GM11168 (cell line): Measurements from ENCODE around the gene VWC2L.

Experiments used
- in situ Hi-C: fragments of 300-500 bp; cut with MboI; formaldehyde crosslinking; loops from one replicate; pipeline ENCODE4 v1.12.0; 2022; ENCODE audit warnings: low sequenced_read_pairs; ENCODE audit not compliant: unreplicated experiment

Gene VWC2L

GRCh38 chr2:214465363-214466146 is 54.7 kb downstream of the VWC2L start:
- in situ Hi-C loops: no loop called here

- in situ Hi-C loops: no loop called here
Observed at GRCh38 chr2:214469728-214470127, 58.9 kb downstream of the VWC2L start.

DNA sequence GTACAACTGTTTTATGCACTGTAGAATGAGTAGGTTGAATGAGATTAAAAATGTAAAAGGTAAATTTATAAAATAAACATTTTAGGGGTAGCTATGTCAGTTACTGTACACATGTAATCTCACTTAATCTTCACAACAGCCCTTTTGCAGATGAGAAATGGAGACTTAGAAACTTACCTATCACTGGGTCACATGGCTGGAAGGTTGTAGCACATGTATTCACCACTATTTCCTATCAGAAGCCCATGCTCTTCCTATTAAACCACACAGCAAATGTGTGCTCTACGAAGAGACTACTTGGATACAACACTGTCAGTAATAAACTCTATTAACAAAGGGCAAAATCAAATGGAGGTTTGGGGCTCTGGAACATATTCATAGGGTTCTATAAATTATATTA is 60.5 kb downstream of the VWC2L start:
- in situ Hi-C loops: no loop called here

DNA sequence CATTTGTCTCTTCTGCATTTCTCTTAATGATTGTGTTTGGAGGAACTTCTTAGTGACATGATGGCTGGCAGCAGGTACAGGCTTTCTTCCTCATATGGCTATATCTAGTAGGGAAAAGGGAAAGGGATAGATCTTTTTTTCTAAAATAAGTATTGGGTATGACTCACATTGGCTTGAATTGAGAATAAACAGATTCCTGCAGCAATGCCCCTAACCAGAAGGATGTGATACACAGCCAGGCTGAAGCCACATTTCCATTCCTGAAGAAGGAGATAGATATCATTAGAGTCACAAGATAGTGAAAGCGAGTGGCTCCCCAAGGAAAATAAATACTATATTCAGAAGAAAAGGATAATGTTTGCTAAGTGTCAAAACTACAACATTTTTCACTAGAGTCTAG is 61.1 kb downstream of the VWC2L start:
- in situ Hi-C loops: no loop called here

DNA sequence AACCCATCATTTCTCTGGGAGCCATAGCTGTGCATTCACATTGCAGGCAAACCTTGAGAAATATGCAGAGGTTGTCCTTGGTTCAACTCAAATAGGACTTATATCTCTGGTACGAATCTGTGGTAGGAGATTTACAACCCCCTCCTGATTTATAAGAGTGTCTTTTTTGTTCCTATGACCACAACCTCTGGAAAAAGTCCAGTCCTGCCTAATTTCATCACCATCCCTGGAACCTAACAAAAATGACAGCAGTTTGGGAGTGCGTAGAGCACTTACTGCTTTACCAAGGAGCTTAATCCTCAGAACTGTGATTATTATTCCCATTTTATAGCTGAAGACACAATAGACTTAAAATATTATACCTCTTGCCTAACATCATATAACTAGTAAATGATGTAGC is 66.5 kb downstream of the VWC2L start:
- in situ Hi-C loops: no loop called here

DNA sequence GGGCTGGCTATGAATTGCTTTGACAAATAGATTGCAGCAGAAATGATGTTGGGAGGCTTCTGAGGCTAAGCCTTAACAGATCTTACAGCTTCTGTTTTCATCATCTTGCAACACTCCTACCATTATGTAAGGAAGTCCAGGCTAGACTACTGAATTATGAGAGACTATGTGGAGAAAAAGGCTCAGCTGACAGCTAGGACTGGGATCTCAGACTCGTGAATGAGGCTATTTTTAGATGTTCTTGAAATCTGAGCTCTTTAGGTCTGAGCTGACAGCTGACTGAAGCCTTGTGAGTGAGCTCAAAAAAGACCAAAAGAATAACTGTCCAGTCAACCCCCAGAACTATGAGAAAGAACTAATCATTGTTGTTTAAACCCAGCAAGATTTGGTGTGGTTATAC is 70.3 kb downstream of the VWC2L start:
- in situ Hi-C loops: no loop called here

GRCh38 chr2:214482728-214483127 is 71.9 kb downstream of the VWC2L start:
- in situ Hi-C loops: no loop called here

DNA sequence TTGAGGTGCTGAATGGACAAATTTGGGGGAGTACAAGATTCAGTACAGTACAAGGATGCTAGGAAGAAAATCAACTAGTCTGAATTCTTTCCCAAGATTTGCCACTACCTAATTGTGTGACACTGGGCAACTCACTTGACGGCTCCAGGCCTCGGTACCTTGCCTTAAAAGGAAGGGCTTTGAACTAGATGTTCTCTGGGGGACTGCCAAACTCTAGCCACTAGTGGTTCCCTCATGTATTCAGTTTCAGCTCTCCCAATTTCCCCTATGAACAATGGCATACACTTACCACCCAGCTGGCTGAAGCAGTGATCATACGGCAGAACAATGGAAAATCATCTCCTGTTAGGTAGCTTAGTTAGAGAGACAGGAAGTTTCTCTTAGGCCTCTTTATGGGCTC is 73.4 kb downstream of the VWC2L start:
- in situ Hi-C loops: no loop called here

DNA sequence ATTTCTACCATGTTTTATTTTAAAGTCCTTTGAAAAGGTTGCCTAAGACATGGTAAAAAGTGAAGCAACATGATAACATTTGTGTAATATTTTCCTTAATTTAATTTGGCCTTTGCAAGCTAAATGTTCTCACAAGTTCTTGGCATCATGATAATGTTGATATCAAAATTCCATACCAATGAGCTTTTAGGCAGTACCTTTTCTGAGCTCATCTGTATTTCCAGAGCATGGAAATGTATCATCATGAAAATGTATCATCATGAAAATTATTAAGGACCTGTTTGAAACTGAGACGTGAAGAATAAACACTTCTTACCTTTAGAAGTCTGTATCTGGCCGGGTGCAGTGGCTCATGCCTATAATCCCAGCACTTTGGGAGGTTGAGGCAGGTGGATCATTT is 73.8 kb downstream of the VWC2L start:
- in situ Hi-C loops: no loop called here

DNA sequence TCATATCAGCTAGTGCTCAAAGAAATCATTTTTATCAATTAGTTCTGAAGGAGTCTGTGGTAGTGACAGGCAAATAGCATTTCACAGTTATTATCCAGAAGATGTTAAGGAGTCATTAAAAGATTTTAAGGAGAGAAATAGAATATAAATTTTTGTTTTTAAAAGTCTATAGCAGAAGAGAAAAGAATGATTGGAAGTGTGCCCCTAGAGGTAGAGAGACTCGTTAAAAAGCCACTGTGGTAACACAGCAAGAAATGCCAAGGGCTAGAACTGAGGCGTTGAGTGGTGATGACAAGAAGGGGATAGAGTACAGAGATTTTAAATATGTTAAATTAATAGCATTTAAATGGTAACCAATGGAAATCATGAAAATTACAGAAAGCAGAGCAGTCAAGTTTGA is 78.3 kb downstream of the VWC2L start:
- in situ Hi-C loops: no loop called here

DNA sequence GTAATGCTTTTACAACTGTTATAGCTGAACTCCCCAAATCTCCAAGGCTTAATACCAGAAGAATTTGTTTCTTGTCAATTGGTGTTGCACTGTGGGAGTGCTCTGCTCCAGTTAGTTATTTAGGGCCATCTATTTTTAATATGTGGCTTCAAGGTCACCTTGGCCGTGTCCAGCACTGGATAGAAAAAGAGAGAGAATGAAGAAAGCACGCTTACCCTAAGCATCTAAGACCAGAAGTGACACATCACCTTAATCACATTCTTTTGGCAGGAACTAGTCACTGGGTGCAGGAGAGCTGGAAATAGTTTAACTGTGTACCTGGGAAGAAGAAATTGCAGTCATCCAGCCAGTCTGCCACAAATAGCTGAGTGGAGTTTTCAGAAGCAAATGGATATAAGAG is 78.8 kb downstream of the VWC2L start:
- in situ Hi-C loops: loop anchor here (10.0 kb wide), 1 partner anchor 995 kb away; no protein-coding TSS in a partner anchor

GRCh38 chr2:214492152-214492551 is 81.3 kb downstream of the VWC2L start:
- in situ Hi-C loops: loop anchor here (10.0 kb wide), 1 partner anchor 993 kb away; no protein-coding TSS in a partner anchor

- in situ Hi-C loops: loop anchor here (10.0 kb wide), 1 partner anchor 992 kb away; no protein-coding TSS in a partner anchor
Observed at GRCh38 chr2:214492608-214493007, 81.8 kb downstream of the VWC2L start.

GRCh38 chr2:214497489-214497888 is 86.6 kb downstream of the VWC2L start:
- in situ Hi-C loops: loop anchor here (10.0 kb wide), 1 partner anchor 987 kb away; no protein-coding TSS in a partner anchor

DNA sequence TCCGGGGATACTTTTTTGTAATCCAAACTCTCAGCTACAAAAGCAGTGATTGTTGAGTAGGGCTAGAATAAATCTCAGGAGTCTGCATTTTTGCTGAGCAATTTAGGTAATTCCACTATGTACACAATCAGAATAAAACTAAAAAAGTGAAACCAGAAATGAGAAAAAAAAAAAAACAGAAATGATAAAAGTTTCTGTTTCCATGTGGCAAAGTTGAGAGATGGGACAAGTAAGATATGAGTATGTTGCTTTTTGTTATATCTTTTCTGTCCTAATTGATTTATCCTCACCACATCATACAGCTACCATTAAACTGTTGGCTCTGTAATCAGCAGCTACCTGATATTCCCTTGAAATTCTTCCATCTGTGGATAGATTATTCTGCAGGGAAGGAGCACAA is 92.7 kb downstream of the VWC2L start:
- in situ Hi-C loops: no loop called here

- in situ Hi-C loops: no loop called here
Observed at GRCh38 chr2:214504599-214505376, 93.9 kb downstream of the VWC2L start.

DNA sequence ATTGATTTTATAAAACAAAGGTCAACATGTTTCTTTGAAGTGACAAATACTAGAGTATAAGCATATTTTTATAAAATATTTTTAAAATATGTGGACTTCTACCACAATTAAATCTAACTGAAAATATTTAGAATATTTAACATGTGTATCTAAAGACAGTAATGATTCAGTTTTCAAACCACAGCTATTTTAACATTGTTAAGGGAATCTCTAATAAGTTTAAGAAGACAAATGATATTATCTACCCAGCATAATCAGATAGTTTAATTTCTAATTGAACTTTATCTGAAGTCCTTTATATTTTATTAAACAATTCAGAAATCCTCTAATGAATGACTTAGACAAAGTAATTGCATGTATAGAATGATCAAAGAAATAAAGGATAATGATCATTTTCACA is 96.2 kb downstream of the VWC2L start:
- in situ Hi-C loops: no loop called here

GRCh38 chr2:214514704-214515103 is 103.8 kb downstream of the VWC2L start:
- in situ Hi-C loops: no loop called here

GRCh38 chr2:214515111-214515510 is 104.3 kb downstream of the VWC2L start:
- in situ Hi-C loops: no loop called here

DNA sequence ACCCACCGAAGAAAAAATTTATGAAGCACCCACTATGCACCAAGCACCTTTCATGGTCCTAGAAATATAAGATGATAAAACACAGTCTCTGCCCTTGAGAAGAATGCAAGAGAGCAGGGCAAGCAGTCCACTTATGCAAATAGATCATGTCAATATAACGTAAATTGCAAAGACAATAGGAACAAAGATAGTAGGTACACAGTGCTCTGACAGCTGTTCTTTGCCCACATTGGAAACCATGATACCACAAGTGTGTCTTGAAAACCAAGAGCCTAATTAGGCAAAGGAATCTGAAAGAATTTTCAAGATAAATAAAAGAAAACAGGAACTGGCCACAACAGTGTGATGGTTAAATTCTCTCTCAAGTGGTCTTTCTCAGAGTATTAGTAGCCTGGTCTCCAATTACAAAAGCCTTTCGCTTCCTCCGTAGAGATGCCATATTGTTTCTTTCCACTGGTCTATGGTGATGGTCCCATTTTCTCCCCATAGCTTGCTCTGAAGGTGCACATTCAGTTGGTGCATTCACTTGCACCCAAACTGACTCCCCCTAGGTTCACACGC is 108.5 kb downstream of the VWC2L start:
- in situ Hi-C loops: no loop called here

DNA sequence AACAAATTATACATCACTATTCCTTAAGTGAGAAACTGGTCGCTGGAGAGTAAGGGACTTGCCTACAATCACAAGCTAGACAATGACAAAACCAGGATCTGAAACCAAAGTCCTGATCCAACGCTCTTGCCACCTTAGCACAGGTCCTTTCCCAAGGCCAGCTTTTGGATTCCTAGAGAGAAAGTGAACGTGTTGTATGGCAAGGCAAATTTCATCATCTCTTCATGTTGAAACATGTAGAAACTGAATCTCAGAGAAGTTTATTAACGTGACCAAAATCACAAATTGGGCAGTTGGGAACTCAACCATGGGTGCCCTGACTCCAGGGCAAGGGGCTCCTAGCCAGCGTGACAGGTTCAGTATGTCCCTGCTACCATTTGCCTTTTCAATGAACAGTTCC is 118.2 kb downstream of the VWC2L start:
- in situ Hi-C loops: no loop called here
